ENCODE measurements around the gene SIN3B.

Gene SIN3B

GRCh38 chr19:16911046-16911445 lies 81.8 kb downstream of the SIN3B start:
- DNase-seq (ENCODE audit: low read depth, low spot score), result no peak

GRCh38 chr19:16912780-16913179 lies 83.6 kb downstream of the SIN3B start:
- no peak for DNase-seq (ENCODE audit: low read depth, low spot score)

DNA sequence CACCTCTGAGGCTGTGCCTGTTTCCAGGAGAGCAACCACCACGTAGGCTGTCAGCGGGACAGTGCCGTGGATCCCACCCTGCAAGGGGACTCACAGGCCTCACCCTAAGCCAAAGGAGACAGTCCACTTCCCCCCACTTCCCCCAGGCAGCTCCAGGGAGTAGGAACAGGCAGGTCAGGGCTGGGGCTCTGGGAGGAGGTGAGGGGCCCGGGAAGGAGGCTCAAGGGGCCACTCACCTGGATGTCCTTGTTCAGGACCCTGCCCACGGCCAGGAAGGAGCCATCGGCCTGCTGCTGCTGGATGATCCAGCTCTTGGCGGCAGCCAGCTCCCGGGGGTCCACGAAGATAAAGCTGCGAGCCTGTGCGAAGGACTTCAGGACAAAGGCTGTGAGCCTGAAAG lies 85.2 kb downstream of the SIN3B start:
- DNase-seq (ENCODE audit: low read depth, low spot score), result no peak

- DNase-seq (ENCODE audit: low read depth, low spot score), result no peak
Measured at GRCh38 chr19:16915135-16915534, 85.9 kb downstream of the SIN3B start.

GRCh38 chr19:16915734-16916133 lies 86.5 kb downstream of the SIN3B start:
- no peak for DNase-seq (ENCODE audit: low read depth, low spot score)

DNA sequence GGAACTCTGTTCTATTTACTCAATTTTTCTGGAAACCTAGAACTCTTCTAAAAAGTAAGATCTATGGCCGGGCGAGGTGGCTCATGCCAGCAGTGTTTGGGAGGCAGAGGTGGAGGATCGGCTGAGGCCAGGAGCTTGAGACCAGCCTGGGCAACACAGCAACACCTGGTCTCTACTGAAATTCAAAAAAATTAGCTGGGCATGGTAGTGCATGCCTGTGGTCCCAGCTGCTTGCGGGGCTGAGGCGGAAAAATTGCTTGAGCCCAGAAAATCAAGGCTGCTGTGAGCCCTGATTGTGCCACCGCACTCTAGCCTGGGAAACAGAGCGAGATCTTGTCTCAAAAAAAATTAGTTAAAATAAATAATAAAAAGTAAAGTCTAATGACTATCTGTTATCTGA lies 88.2 kb downstream of the SIN3B start:
- DNase-seq (ENCODE audit: low read depth, low spot score), result no peak

DNA sequence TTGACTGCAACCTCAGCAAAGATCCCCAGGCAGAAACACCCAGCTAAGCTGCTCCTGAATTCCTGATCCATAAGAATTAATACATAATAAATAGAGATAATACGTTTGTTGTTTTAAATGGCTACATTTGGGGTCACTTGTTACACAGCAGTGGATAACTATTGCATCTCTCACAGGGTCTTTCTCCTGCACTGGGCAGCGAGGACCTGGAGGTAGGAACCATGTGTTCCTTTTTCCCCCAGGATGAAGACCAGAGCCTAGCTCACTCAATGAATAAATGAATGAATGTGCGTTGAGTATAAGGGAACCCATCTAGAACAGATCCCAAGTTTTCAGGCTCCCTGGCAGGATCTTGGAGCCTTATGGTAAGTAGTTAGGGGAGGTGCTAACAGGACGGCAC lies 90.3 kb downstream of the SIN3B start:
- no peak for DNase-seq (ENCODE audit: low read depth, low spot score)

GRCh38 chr19:16920816-16921529 lies 91.8 kb downstream of the SIN3B start:
- DNase-seq (ENCODE audit: low read depth, low spot score), result peak; percentile 87

GRCh38 chr19:16921766-16922591 lies 92.8 kb downstream of the SIN3B start:
- DNase-seq (ENCODE audit: low read depth, low spot score), result no peak

DNA sequence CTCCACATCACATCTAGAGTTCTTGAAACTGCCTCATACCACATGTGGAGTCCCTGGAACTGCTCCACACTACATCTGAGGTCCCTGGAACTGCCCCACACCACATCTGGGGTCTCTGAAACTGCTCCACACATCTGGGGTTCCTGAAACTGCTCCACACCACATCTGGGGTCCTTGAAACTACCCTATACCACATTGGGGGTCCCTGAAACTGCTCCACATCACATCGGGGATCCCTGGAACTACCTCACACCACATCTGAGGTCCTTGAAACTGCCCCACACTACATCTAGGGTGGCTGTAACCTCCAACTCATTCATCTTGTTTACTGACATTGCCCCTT lies 93.4 kb downstream of the SIN3B start:
- DNase-seq (ENCODE audit: low read depth, low spot score), result no peak

DNA sequence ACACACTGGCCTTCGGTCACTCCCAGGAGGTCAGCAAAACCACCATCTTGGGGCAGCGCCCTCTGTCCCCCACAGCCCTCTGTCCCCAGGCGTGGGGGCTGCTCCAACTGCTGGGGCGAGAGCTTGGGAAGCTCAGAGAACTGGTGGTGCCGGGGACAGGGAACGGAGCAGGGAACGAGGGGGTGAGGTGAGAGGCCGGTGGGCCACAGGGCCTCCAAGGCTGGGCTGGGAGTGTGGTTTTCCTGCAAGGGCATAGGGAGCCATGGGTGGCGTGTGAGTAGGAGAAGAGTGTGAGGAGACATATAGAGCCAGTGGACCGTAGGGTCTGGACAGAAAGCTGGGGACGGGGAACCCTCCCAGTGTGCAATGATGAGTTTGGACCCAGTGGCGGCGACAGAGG lies 93.8 kb downstream of the SIN3B start:
- DNase-seq (ENCODE audit: low read depth, low spot score), result no peak

GRCh38 chr19:16927883-16928282 lies 98.7 kb downstream of the SIN3B start:
- no peak for DNase-seq (ENCODE audit: low read depth, low spot score)

- DNase-seq (ENCODE audit: low read depth, low spot score), result no peak
Measured at GRCh38 chr19:16928351-16928750, 99.2 kb downstream of the SIN3B start.

GRCh38 chr19:16928916-16929315 lies 99.7 kb downstream of the SIN3B start:
- DNase-seq (ENCODE audit: low read depth, low spot score), result no peak
